AG08395 (cell line): ENCODE data around the gene DNM1L.

Experiments used
- DNase-seq: peaks from one replicate; pipeline ENCODE4 v3.0.0; 2012; ENCODE audit warnings: mixed read lengths, low spot score

The DNM1L gene

GRCh38 chr12:32756476-32757066 is 77.5 kb downstream of the DNM1L start:
- no peak for DNase-seq

GRCh38 chr12:32757157-32757556 is 78.1 kb downstream of the DNM1L start:
- no peak for DNase-seq

- no peak for DNase-seq
These were observed 82.6 kb downstream of the DNM1L start for GRCh38 chr12:32761716-32762115.

GRCh38 chr12:32765906-32766305 is 86.8 kb downstream of the DNM1L start:
- DNase-seq = no peak

- DNase-seq = no peak
These were observed 89.4 kb downstream of the DNM1L start for GRCh38 chr12:32768518-32768917.

- no peak for DNase-seq
These were observed 91.0 kb downstream of the DNM1L start for GRCh38 chr12:32770141-32770540.

- no peak for DNase-seq
These were observed 94.6 kb downstream of the DNM1L start for GRCh38 chr12:32773691-32774090.

GRCh38 chr12:32776258-32776657 is 97.2 kb downstream of the DNM1L start:
- DNase-seq = no peak

GRCh38 chr12:32777159-32777558 is 98.1 kb downstream of the DNM1L start:
- DNase-seq = no peak

- no peak for DNase-seq
These were observed 98.6 kb downstream of the DNM1L start for GRCh38 chr12:32777691-32778175.

- no peak for DNase-seq
These were observed 101.0 kb downstream of the DNM1L start for GRCh38 chr12:32780071-32780470.

GRCh38 chr12:32783029-32783428 is 103.9 kb downstream of the DNM1L start:
- DNase-seq = no peak

- DNase-seq = no peak
These were observed 106.5 kb downstream of the DNM1L start for GRCh38 chr12:32785557-32785956.

- DNase-seq = no peak
These were observed 109.3 kb downstream of the DNM1L start for GRCh38 chr12:32788405-32788804.

- DNase-seq = no peak
These were observed 110.3 kb downstream of the DNM1L start for GRCh38 chr12:32789446-32789845.

- DNase-seq = no peak
These were observed 110.8 kb downstream of the DNM1L start for GRCh38 chr12:32789916-32790315.

GRCh38 chr12:32794281-32794680 is 115.2 kb downstream of the DNM1L start:
- no peak for DNase-seq
